Measurements from ENCODE around the gene IPO7.
"Not testable (repeated sequence)": the region's sequence is repeated elsewhere in the genome, so short reads cannot be mapped to it uniquely, and the experiment has no call there.

Gene IPO7

GRCh38 chr11:9384535-9385326 lies at the start of gene IPO7:
IPO7 (plus strand) TSS chr11:9384652; CDS start chr11:9384764, 112 bp downstream.
- peak; percentile 76 to 88 (median 88) for DNase-seq (ENCODE audit: low read depth in 2 of 3, low spot score in 1 of 3)

- DNase-seq (ENCODE audit: low read depth in 2 of 3, low spot score in 1 of 3), result no peak
Measured at GRCh38 chr11:9341638-9342178, 42.7 kb upstream of the IPO7 start.

- no peak for DNase-seq (ENCODE audit: low read depth in 2 of 3, low spot score in 1 of 3)
Measured at GRCh38 chr11:9344061-9344680, 40.3 kb upstream of the IPO7 start.

GRCh38 chr11:9347100-9347499 lies 37.4 kb upstream of the IPO7 start:
- DNase-seq (ENCODE audit: low read depth in 2 of 3, low spot score in 1 of 3), result no peak

GRCh38 chr11:9347779-9348178 lies 36.7 kb upstream of the IPO7 start:
- not testable (repeated sequence) for DNase-seq (ENCODE audit: low read depth in 2 of 3, low spot score in 1 of 3)

GRCh38 chr11:9351321-9351881 lies 33.1 kb upstream of the IPO7 start:
- no peak for DNase-seq (ENCODE audit: low read depth in 2 of 3, low spot score in 1 of 3)

- no peak for DNase-seq (ENCODE audit: low read depth in 2 of 3, low spot score in 1 of 3)
Measured at GRCh38 chr11:9357041-9357440, 27.4 kb upstream of the IPO7 start.

GRCh38 chr11:9360862-9361622 lies 23.4 kb upstream of the IPO7 start:
- DNase-seq (ENCODE audit: low read depth in 2 of 3, low spot score in 1 of 3), result not testable (repeated sequence)

- DNase-seq (ENCODE audit: low read depth in 2 of 3, low spot score in 1 of 3), result peak in 1 of 3 donors; percentile 5
Measured at GRCh38 chr11:9362393-9362863, 22.0 kb upstream of the IPO7 start.

- DNase-seq (ENCODE audit: low read depth in 2 of 3, low spot score in 1 of 3), result peak; percentile 67 to 83 (median 77)
Measured at GRCh38 chr11:9363954-9364912, 20.2 kb upstream of the IPO7 start.

GRCh38 chr11:9367551-9367950 lies 16.9 kb upstream of the IPO7 start:
- no peak for DNase-seq (ENCODE audit: low read depth in 2 of 3, low spot score in 1 of 3)

GRCh38 chr11:9377036-9377435 lies 7.4 kb upstream of the IPO7 start:
- DNase-seq (ENCODE audit: low read depth in 2 of 3, low spot score in 1 of 3), result no peak

GRCh38 chr11:9379041-9379440 lies 5.4 kb upstream of the IPO7 start:
- no peak for DNase-seq (ENCODE audit: low read depth in 2 of 3, low spot score in 1 of 3)

- no peak for DNase-seq (ENCODE audit: low read depth in 2 of 3, low spot score in 1 of 3)
Measured at GRCh38 chr11:9380773-9381172, 3.7 kb upstream of the IPO7 start.

GRCh38 chr11:9385327-9385899 lies 961 bp downstream of the IPO7 start:
- peak in 1 of 3 donors; percentile 5 for DNase-seq (ENCODE audit: low read depth in 2 of 3, low spot score in 1 of 3)

- no peak for DNase-seq (ENCODE audit: low read depth in 2 of 3, low spot score in 1 of 3)
Measured at GRCh38 chr11:9386086-9386485, 1.6 kb downstream of the IPO7 start.

GRCh38 chr11:9386901-9387300 lies 2.4 kb downstream of the IPO7 start:
- DNase-seq (ENCODE audit: low read depth in 2 of 3, low spot score in 1 of 3), result no peak

- DNase-seq (ENCODE audit: low read depth in 2 of 3, low spot score in 1 of 3), result no peak
Measured at GRCh38 chr11:9396310-9396709, 11.9 kb downstream of the IPO7 start.

- no peak for DNase-seq (ENCODE audit: low read depth in 2 of 3, low spot score in 1 of 3)
Measured at GRCh38 chr11:9396752-9397151, 12.3 kb downstream of the IPO7 start.

Data from stimulated activated CD4-positive, alpha-beta T cell treated with anti-CD3 and anti-CD28 coated beads, Interleukin-12 subunit alpha, Interleukin-12 subunit beta, amount 100 ng/mL, for 48 hours (primary cell).